Heart left ventricle (tissue), 13 donors: ENCODE measurements around the gene PDIK1L.

Source experiments
- CTCF ChIP-seq, 12 donors: fragments of 200-600 bp; sonication (generic) in 4 of 12; IDR thresholded peaks; one replicate each; pipeline versions ENCODE4 v1.5.0 to v1.8.0; 2018 to 2022; ENCODE audit warnings: antibody characterized with exemption in 12 of 12, mild to moderate bottlenecking in 5 of 12
- POLR2A ChIP-seq, 2 donors: fragments of 450-650 bp; IDR thresholded peaks; one replicate each; pipeline ENCODE4 v1.6.1; 2017; ENCODE audit warnings: antibody characterized with exemption in 2 of 2, mild to moderate bottlenecking in 2 of 2, moderate library complexity in 2 of 2
- donor health status: ischemic (EF 13 %, LVEDD 7.1; RV severe dilation, severe dysfunction).
- donor health status: DM: no; HTN: yes; CAD: no.
- donor health status: DM: no; HTN: no; CAD: no.
- donor health status: ischemic (EF 25% LVEDD 6.9; RV normal size, moderate dysfunction).
- donor health status: ischemic (EF 25% LVEDD 5.7; RV mildly dilated, moderate dysfunction).
- donor health status: ischemic (EF 35%, LVEDD 5.7; RV mildly dilated, moderate dysfunction).
- donor health status: nonischemic (EF 11% LVEDD 7.7; RV severe dilation, severe dysfunction).
- donor health status: DM: yes; HTN: yes; CAD: no.
- donor health status: PGD.
- donor health status: ischemic (EF 29% LVEDD 5.4; RV normal size, mild dysfunction).
- donor health status: nonischemic (EF 23%, LVEDD 6.1; RV moderate dilation, normal function).

DNA sequence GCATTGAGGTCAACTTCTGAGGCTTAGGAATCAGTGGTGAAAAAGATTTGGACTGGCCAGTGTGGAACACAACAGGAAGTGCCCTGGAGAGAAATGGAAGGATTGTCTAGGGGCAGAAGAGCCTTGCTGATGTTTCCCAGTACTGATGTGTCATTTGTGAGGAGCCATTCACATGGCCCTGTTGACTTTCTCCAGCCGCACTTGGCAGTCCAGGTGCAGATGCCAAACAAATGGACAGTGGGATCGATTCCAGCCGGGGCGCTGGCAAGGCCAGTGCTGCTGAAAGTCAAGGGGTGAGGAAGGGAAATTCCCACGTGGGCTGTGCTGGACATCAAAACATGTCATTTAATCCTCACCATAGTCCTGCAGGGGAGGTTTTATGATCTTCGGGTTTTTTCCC, 39.3 kb upstream of the PDIK1L start:
- TF ChIP-seq CTCF (IDR thresholded peaks at IDR 0.05) (no peak), POLR2A (IDR thresholded peaks at IDR 0.05) (no peak)
